ENCODE measurements around the gene STYXL1.

The STYXL1 gene

GRCh38 chr7:75986147-75986781 lies 61.5 kb downstream of the STYXL1 start:
- peak overlapping the region; percentile 43 for H3K23ac ChIP-seq (ENCODE audit: low read depth, low read length, poor library complexity)
- H4K8ac ChIP-seq (ENCODE audit: low read depth, low read length), result no peak overlapping the region
- no peak overlapping the region for H3K4ac ChIP-seq (ENCODE audit: low read length)
- H3K4me3 ChIP-seq (ENCODE audit: low read length in 2 of 2), result no peak overlapping the region
- no peak overlapping the region for H3K14ac ChIP-seq (ENCODE audit: low read length)
- H3K36me3 ChIP-seq (replicated peaks in 1 of 2; ENCODE audit: control insufficient read depth in 2 of 2, insufficient read depth in 2 of 2, low read length in 2 of 2), result peaks cover 38 to 67% of the 10 kb centered on the region in 2 donors
- H2BK12ac ChIP-seq (ENCODE audit: low read length), result no peak overlapping the region
- H4K91ac ChIP-seq (ENCODE audit: low read depth, low read length, poor library complexity), result no peak overlapping the region
- H3K4me1 ChIP-seq (ENCODE audit: control insufficient read depth in 2 of 2, insufficient read depth in 1 of 2, low read depth in 1 of 2, low read length in 2 of 2), result peaks cover 4 to 9% of the 10 kb centered on the region in 2 donors
- H2BK5ac ChIP-seq (ENCODE audit: low read length), result no peak overlapping the region
- H2BK120ac ChIP-seq (ENCODE audit: low read depth, low read length), result no peak overlapping the region
- H3K18ac ChIP-seq (ENCODE audit: low read length), result no peak overlapping the region
- no peaks in the 10 kb centered on the region for H3K9me3 ChIP-seq (replicated peaks in 1 of 2; ENCODE audit: control insufficient read depth in 2 of 2, insufficient read depth in 1 of 2, low read depth in 1 of 2, low read length in 2 of 2)
- no peak for DNase-seq (ENCODE audit: low spot score)
- no peak overlapping the region for H3K4me2 ChIP-seq (ENCODE audit: insufficient read depth, low read length, poor library complexity, severe bottlenecking)
- H3K27me3 ChIP-seq (ENCODE audit: control insufficient read depth in 3 of 3, insufficient read depth in 3 of 3, low read depth in 1 of 3, low read length in 3 of 3), result no peaks in the 10 kb centered on the region
- no peak overlapping the region for H2AFZ ChIP-seq (ENCODE audit: low read length)
- H3K27ac ChIP-seq (replicated peaks; ENCODE audit: low read length), result no peak overlapping the region
- no peak overlapping the region for H2BK15ac ChIP-seq (ENCODE audit: low read length)
- no CpG with 5 or more reads among the region's 20 CpGs for WGBS, 2 donors (ENCODE audit: extremely low coverage in 2 of 2, insufficient read length in 2 of 2, insufficient replicate concordance in 1 of 2)
- no peak overlapping the region for H2AK5ac ChIP-seq (ENCODE audit: low read depth, low read length)
- no peak overlapping the region for H3K9ac ChIP-seq (ENCODE audit: low read depth, low read length, poor library complexity)
- peaks cover 6% of the 10 kb centered on the region for H3K79me1 ChIP-seq (ENCODE audit: low read depth, low read length)

- Histone ChIP-seq H3K4me3 (ENCODE audit: low read length in 2 of 2) (no peak overlapping the region), H3K4ac (ENCODE audit: low read length) (no peak overlapping the region), H3K79me1 (ENCODE audit: low read depth, low read length) (peaks cover 6% of the 10 kb centered on the region), H4K8ac (ENCODE audit: low read depth, low read length) (no peak overlapping the region), H3K9me3 (replicated peaks in 1 of 2; ENCODE audit: control insufficient read depth in 2 of 2, insufficient read depth in 1 of 2, low read depth in 1 of 2, low read length in 2 of 2) (no peaks in the 10 kb centered on the region), H2BK120ac (ENCODE audit: low read depth, low read length) (no peak overlapping the region), H2BK5ac (ENCODE audit: low read length) (peak overlapping the region; percentile 39), H3K4me2 (ENCODE audit: insufficient read depth, low read length, poor library complexity, severe bottlenecking) (no peak overlapping the region), H4K91ac (ENCODE audit: low read depth, low read length, poor library complexity) (no peak overlapping the region), H3K23ac (ENCODE audit: low read depth, low read length, poor library complexity) (peak overlapping the region; percentile 43), H2AFZ (ENCODE audit: low read length) (no peak overlapping the region), H3K14ac (ENCODE audit: low read length) (no peak overlapping the region), H3K18ac (ENCODE audit: low read length) (no peak overlapping the region), H3K27me3 (ENCODE audit: control insufficient read depth in 3 of 3, insufficient read depth in 3 of 3, low read depth in 1 of 3, low read length in 3 of 3) (no peaks in the 10 kb centered on the region), H2AK5ac (ENCODE audit: low read depth, low read length) (no peak overlapping the region), H3K27ac (replicated peaks; ENCODE audit: low read length) (no peak overlapping the region), H2BK15ac (ENCODE audit: low read length) (no peak overlapping the region), H2BK12ac (ENCODE audit: low read length) (no peak overlapping the region), H3K36me3 (replicated peaks in 1 of 2; ENCODE audit: control insufficient read depth in 2 of 2, insufficient read depth in 2 of 2, low read length in 2 of 2) (peaks cover 41 to 74% of the 10 kb centered on the region in 2 donors), H3K4me1 (ENCODE audit: control insufficient read depth in 2 of 2, insufficient read depth in 1 of 2, low read depth in 1 of 2, low read length in 2 of 2) (peaks cover 0 to 4% of the 10 kb centered on the region in 2 donors), H3K9ac (ENCODE audit: low read depth, low read length, poor library complexity) (no peak overlapping the region)
- WGBS, 2 donors (ENCODE audit: extremely low coverage in 2 of 2, insufficient read length in 2 of 2, insufficient replicate concordance in 1 of 2), result no CpG with 5 or more reads among the region's 41 CpGs
- DNase-seq (ENCODE audit: low spot score), result no peak
Observed at GRCh38 chr7:75985518-75986146, 62.2 kb downstream of the STYXL1 start.

GRCh38 chr7:75985009-75985517 lies 62.7 kb downstream of the STYXL1 start:
- Histone ChIP-seq H3K36me3 (replicated peaks in 1 of 2; ENCODE audit: control insufficient read depth in 2 of 2, insufficient read depth in 2 of 2, low read length in 2 of 2) (peaks cover 42 to 79% of the 10 kb centered on the region in 2 donors), H3K4me3 (ENCODE audit: low read length in 2 of 2) (no peak overlapping the region)

More at GRCh38 chr7:75985009-75985517, 62.7 kb downstream of the STYXL1 start:
- no peak overlapping the region for H2BK15ac ChIP-seq (ENCODE audit: low read length)
- H2AFZ ChIP-seq (ENCODE audit: low read length), result no peak overlapping the region
- no peak overlapping the region for H2AK5ac ChIP-seq (ENCODE audit: low read depth, low read length)
- no peak for DNase-seq (ENCODE audit: low spot score)
- peaks cover 6% of the 10 kb centered on the region for H3K79me1 ChIP-seq (ENCODE audit: low read depth, low read length)
- no peak overlapping the region for H3K18ac ChIP-seq (ENCODE audit: low read length)
- H3K4ac ChIP-seq (ENCODE audit: low read length), result no peak overlapping the region
- H3K4me1 ChIP-seq (ENCODE audit: control insufficient read depth in 2 of 2, insufficient read depth in 1 of 2, low read depth in 1 of 2, low read length in 2 of 2), result peaks cover 0 to 4% of the 10 kb centered on the region in 2 donors
- no CpG with 5 or more reads among the region's 21 CpGs for WGBS, 2 donors (ENCODE audit: extremely low coverage in 2 of 2, insufficient read length in 2 of 2, insufficient replicate concordance in 1 of 2)
- H3K9ac ChIP-seq (ENCODE audit: low read depth, low read length, poor library complexity), result no peak overlapping the region
- H3K27ac ChIP-seq (replicated peaks; ENCODE audit: low read length), result no peak overlapping the region
- H3K14ac ChIP-seq (ENCODE audit: low read length), result no peak overlapping the region
- peak overlapping the region; percentile 18 for H2BK120ac ChIP-seq (ENCODE audit: low read depth, low read length)
- no peak overlapping the region for H4K91ac ChIP-seq (ENCODE audit: low read depth, low read length, poor library complexity)
- H4K8ac ChIP-seq (ENCODE audit: low read depth, low read length), result no peak overlapping the region
- H3K9me3 ChIP-seq (replicated peaks in 1 of 2; ENCODE audit: control insufficient read depth in 2 of 2, insufficient read depth in 1 of 2, low read depth in 1 of 2, low read length in 2 of 2), result no peaks in the 10 kb centered on the region
- H3K23ac ChIP-seq (ENCODE audit: low read depth, low read length, poor library complexity), result peak overlapping the region; percentile 80
- no peak overlapping the region for H2BK12ac ChIP-seq (ENCODE audit: low read length)
- no peak overlapping the region for H3K4me2 ChIP-seq (ENCODE audit: insufficient read depth, low read length, poor library complexity, severe bottlenecking)
- H2BK5ac ChIP-seq (ENCODE audit: low read length), result peak overlapping the region; percentile 39
- no peaks in the 10 kb centered on the region for H3K27me3 ChIP-seq (ENCODE audit: control insufficient read depth in 3 of 3, insufficient read depth in 3 of 3, low read depth in 1 of 3, low read length in 3 of 3)
